ENCODE data around the gene MDGA2.

MDGA2 gene

GRCh38 chr14:46840944-46841720 lies 834.3 kb downstream of the MDGA2 start:
- DNase-seq = no peak

- no peak for DNase-seq
Observed at GRCh38 chr14:46820291-46820690, 855.1 kb downstream of the MDGA2 start.

- DNase-seq = no peak
Observed at GRCh38 chr14:46819117-46819516, 856.3 kb downstream of the MDGA2 start.

GRCh38 chr14:46818147-46818546 lies 857.3 kb downstream of the MDGA2 start:
- DNase-seq = no peak

GRCh38 chr14:46793144-46793543 lies 882.3 kb downstream of the MDGA2 start:
- DNase-seq = no peak

Measured in SIG-M5 (cell line).